Measurements from ENCODE around the gene KIAA1217.

Gene KIAA1217

GRCh38 chr10:24515481-24515880 is 306.5 kb downstream of the KIAA1217 start:
- DNase-seq (ENCODE audit: extremely low read depth, low read depth), result no peak
- no peak for TF ChIP-seq CTCF (IDR thresholded peaks at IDR 0.05; ENCODE audit: low read depth, low read length, missing control alignments)
- H3K4me3 ChIP-seq (replicated peaks; ENCODE audit: low read depth, low read length), result no peak overlapping the region

GRCh38 chr10:24518411-24518810 is 309.5 kb downstream of the KIAA1217 start:
- DNase-seq (ENCODE audit: extremely low read depth, low read depth), result no peak
- TF ChIP-seq CTCF (IDR thresholded peaks at IDR 0.05; ENCODE audit: low read depth, low read length, missing control alignments), result no peak

GRCh38 chr10:24518981-24519597 is 310.2 kb downstream of the KIAA1217 start:
- peak; percentile 77 for TF ChIP-seq CTCF (IDR thresholded peaks at IDR 0.05; ENCODE audit: low read depth, low read length, missing control alignments)

More at GRCh38 chr10:24518411-24518810, 309.5 kb downstream of the KIAA1217 start:
- no peak overlapping the region for H3K4me3 ChIP-seq (replicated peaks; ENCODE audit: low read depth, low read length)

GRCh38 chr10:24519950-24520349 is 311.0 kb downstream of the KIAA1217 start:
- no peak for DNase-seq (ENCODE audit: extremely low read depth, low read depth)
- TF ChIP-seq CTCF (IDR thresholded peaks at IDR 0.05; ENCODE audit: low read depth, low read length, missing control alignments), result no peak
- no peak overlapping the region for H3K4me3 ChIP-seq (replicated peaks; ENCODE audit: low read depth, low read length)

More at GRCh38 chr10:24518981-24519597, 310.2 kb downstream of the KIAA1217 start:
- DNase-seq (ENCODE audit: extremely low read depth, low read depth), result peak; percentile 56
- no peak overlapping the region for H3K4me3 ChIP-seq (replicated peaks; ENCODE audit: low read depth, low read length)

GRCh38 chr10:24524314-24524713 is 315.4 kb downstream of the KIAA1217 start:
- no peak overlapping the region for H3K4me3 ChIP-seq (replicated peaks; ENCODE audit: low read depth, low read length)
- no peak for TF ChIP-seq CTCF (IDR thresholded peaks at IDR 0.05; ENCODE audit: low read depth, low read length, missing control alignments)
- DNase-seq (ENCODE audit: extremely low read depth, low read depth), result no peak

- no peak for TF ChIP-seq CTCF (IDR thresholded peaks at IDR 0.05; ENCODE audit: low read depth, low read length, missing control alignments)
These were observed 317.2 kb downstream of the KIAA1217 start for GRCh38 chr10:24526085-24526649.

More at GRCh38 chr10:24526085-24526649, 317.2 kb downstream of the KIAA1217 start:
- no peak overlapping the region for H3K4me3 ChIP-seq (replicated peaks; ENCODE audit: low read depth, low read length)
- DNase-seq (ENCODE audit: extremely low read depth, low read depth), result no peak

Measured in HFF-Myc (cell line).